ENCODE measurements around the gene AXIN2. TPM values are rescaled to one million over a fixed set of nuclear protein-coding genes. Genes with fewer than 3 reads are reported as not detected.

Gene AXIN2
- polyA plus RNA-seq, 3 donors from 2014 or later: 0.57 to 0.94 TPM; not detected in 1

DNA sequence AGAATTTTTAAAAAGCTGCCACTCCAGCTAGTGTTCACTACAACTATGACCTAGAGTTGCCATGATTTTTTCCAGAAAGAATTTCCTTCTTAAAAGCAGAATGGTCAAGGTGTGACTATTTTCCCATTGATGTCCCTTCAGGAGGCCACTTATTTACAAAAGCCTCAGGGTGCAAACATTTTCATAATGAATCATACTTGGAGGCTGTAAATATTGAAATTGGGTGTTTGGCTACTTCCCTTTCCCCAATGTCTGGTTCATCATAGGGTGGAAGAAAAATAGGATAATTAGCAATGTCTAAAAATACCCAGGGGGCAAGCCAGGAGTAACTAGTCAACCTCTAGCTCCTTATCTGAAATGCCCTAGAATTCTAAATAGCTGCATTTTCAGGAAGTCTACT is 18.8 kb downstream of the AXIN2 start:
- DNase-seq: no peak
- no peak overlapping the region for H3K4me3 Mint-ChIP-seq
- no peak overlapping the region for H3K27ac Mint-ChIP-seq
- H3K27me3 Mint-ChIP-seq (ENCODE audit: low read depth in 3 of 3): peaks cover 0 to 9% (median 3%) of the 10 kb centered on the region in 3 donors
- H3K9me3 Mint-ChIP-seq: no peaks in the 10 kb centered on the region
- H3K36me3 Mint-ChIP-seq: peaks cover 0 to 4% (median 0%) of the 10 kb centered on the region in 3 donors
- no peaks in the 10 kb centered on the region for H3K4me1 Mint-ChIP-seq

DNA sequence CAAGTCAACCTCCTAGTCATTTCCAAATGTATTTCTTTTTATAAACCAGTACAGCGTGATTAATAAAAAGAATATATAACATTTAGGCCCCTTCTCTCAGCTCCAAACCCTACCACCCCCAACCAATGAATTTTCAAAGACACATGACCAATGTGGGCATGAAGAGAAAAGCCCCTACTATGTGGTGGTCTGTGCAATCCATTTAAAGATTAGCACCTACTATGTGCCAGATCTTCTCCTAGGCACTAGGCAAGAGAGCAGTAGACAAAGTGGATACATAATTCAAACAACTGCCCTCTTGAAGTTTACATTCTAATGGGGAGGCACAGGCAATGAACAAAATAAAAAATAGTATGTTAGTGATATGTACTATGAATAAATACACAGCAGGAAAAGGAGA is 19.4 kb downstream of the AXIN2 start:
- peaks cover 0 to 4% (median 0%) of the 10 kb centered on the region in 3 donors for H3K36me3 Mint-ChIP-seq
- no peak overlapping the region for H3K4me3 Mint-ChIP-seq
- no peaks in the 10 kb centered on the region for H3K9me3 Mint-ChIP-seq
- no peak overlapping the region for H3K27ac Mint-ChIP-seq
- no peak for DNase-seq
- H3K4me1 Mint-ChIP-seq: no peaks in the 10 kb centered on the region
- peaks cover 0 to 9% (median 3%) of the 10 kb centered on the region in 3 donors for H3K27me3 Mint-ChIP-seq (ENCODE audit: low read depth in 3 of 3)

DNA sequence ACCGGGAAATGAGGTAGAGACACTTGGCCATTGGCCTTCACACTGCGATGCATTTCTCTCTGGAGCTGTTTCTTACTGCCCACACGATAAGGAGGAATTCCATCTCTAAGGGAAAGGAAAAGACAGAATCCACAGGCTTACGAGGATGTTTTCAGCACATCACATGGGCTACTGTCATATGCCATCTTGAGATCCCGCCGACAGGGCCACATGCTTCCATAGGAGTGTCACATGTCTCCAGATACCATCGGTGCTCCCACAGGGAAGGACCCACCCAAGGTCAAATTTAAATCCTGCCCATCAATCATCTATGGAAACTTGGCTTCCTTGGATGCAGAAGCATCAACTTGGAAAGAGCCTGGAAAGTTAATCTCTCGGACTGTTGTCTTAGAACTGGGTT is 20.0 kb downstream of the AXIN2 start:
- H3K9me3 Mint-ChIP-seq: no peaks in the 10 kb centered on the region
- DNase-seq: no peak
- H3K27ac Mint-ChIP-seq: no peak overlapping the region
- H3K27me3 Mint-ChIP-seq (ENCODE audit: low read depth in 3 of 3): peaks cover 0 to 9% (median 3%) of the 10 kb centered on the region in 3 donors
- no peaks in the 10 kb centered on the region for H3K4me1 Mint-ChIP-seq
- no peak overlapping the region for H3K4me3 Mint-ChIP-seq
- H3K36me3 Mint-ChIP-seq: peaks cover 0 to 4% (median 0%) of the 10 kb centered on the region in 3 donors

DNA sequence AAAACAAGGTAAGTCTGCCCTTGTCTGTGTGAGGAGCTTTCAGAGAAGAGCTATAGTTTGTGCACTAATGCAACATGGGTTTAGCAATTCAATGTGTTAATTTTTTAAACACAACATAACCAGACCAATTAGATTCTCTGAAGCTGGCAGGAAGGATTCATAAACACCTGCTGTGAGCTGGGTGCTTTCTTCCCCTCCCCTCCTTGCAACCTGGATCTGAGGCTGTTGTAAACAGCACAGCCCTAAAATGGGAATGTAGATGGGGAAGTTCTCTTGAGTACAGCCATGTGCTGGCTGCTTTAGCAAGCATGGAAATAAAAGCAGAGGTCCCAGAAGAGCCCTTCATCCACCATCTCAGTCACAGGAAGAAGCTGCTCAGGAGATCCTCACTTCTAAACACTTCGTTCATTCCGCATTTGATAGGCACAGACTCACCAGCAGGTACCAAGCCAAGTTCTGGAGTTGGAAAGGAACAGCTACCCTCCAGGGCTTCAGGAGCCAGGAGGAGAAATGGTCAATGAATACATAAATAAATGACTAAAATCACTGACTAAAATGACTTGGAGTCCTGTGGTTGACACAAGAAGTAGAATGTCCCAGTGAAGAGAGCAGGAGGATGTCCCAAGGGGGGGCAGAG is 21.7 kb downstream of the AXIN2 start:
- H3K27ac Mint-ChIP-seq: no peak overlapping the region
- H3K9me3 Mint-ChIP-seq: no peaks in the 10 kb centered on the region

DNA sequence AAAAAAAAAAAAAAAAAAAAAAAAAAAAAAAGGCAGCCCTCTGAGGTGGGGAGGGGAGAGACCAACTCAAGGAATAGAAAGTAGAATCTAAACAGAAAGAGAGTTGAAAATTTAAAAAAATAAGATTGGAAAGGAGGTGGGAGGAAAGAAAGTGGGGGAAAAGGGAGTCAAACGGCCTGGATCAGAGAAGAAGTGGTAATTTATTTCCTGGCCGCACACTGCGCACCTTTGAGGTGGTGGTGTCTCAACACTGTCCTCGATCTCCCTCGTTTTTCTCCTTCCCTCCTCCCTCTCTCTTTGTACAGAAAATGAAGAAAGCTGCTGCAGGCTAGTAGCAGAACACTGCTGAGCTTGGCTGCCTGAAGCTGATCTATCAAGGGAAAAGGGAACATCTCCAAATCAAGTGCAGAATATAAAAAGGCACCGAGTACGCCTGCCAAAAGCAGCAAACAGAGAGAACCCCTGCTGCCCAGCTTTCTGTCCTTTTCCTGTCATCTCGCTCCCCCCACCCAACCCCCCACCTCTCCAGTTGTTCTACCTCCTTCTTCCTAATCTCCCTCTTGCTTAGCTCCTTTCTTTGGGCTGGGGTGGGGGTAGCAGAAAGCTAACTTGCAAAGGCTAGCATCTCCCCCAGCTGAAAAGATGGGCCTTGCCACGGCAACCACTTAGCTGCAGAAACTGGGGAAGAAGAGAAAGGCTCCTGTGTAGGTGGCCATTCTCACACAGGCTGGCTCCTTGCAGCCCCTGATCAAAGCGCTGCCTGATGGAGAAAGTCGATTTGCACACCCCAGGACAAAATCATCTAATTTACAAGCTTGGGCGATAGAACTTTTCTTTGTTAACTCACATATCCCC is 22.5 kb downstream of the AXIN2 start:
- Mint-ChIP-seq H3K27me3 (ENCODE audit: low read depth in 3 of 3) (peaks cover 0 to 7% (median 3%) of the 10 kb centered on the region in 3 donors), H3K36me3 (no peaks in the 10 kb centered on the region), H3K27ac (no peak overlapping the region), H3K4me3 (no peak overlapping the region), H3K9me3 (no peaks in the 10 kb centered on the region), H3K4me1 (no peaks in the 10 kb centered on the region)
- DNase-seq: no peak

More for the DNA sequence above, 21.7 kb downstream of the AXIN2 start:
- Mint-ChIP-seq H3K36me3 (peaks cover 0 to 1% (median 0%) of the 10 kb centered on the region in 3 donors), H3K4me3 (no peak overlapping the region), H3K27me3 (ENCODE audit: low read depth in 3 of 3) (peaks cover 0 to 7% (median 3%) of the 10 kb centered on the region in 3 donors), H3K4me1 (no peaks in the 10 kb centered on the region)
- no peak for DNase-seq

DNA sequence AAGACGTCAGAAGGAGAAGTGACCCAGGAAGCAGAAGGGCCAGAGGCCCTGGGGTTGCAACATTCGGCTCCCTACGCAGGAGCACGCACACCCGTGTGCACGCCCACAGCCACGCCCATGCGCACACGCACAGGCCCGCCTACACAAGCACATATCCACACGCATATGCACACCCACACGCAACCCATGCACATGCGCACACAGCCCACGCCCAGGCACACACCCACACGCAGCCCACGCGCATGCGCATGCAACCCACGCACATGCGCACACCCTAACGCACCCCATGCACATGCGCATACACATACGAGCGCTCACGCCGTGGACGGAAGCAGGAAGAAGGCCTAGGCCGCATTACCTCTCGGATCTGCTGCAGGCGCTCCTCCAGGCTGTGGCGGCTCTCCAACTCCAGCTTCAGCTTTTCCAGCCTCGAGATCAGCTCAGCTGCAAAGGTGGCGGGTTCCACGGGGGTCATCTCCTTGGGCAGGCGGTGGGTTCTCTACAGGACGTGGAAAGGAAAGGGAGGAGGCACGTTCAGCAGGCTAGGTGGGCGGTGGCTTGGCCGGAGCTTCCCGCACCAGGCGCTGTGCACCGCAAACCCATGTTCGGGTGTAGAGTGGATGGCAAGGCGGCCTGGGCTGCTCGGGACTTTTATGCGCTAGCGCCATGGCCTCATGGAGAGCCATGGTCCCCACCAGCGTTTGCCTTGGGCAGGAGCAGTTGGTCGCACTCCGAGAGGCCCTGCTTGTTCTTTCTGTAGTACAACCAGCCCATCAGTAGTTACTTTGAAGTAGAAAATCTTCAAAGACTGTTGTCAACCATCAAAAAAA is 23.4 kb downstream of the AXIN2 start:
- peaks cover 0 to 6% (median 3%) of the 10 kb centered on the region in 3 donors for H3K27me3 Mint-ChIP-seq (ENCODE audit: low read depth in 3 of 3)
- H3K4me3 Mint-ChIP-seq: no peak overlapping the region
- DNase-seq: no peak
- H3K4me1 Mint-ChIP-seq: no peaks in the 10 kb centered on the region
- no peak overlapping the region for H3K27ac Mint-ChIP-seq
- no peaks in the 10 kb centered on the region for H3K9me3 Mint-ChIP-seq
- no peaks in the 10 kb centered on the region for H3K36me3 Mint-ChIP-seq

DNA sequence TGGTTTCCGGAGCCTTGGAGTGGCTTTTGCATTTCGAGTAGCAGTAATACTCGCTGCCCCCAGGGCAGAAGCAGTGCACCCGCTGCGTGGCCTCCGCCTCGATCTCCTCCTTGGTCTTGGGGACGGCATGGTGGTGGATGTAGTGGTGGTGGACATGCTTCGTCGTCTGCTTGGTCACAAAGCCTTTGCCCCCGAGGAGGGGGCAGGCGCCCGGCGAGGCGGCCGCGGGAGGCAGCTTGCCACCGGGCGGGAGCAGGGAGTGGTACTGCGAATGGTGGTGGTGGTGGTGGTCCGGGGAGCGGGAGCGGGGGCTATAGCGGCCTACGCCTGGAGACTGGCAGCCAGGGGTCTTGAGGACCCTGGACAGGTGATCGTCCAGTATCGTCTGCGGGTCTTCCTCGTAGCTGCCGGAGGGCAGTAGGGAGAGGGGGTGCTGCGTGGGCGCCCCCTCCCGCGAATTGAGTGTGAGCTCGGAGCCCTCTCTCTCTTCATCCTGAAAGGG is 24.1 kb downstream of the AXIN2 start:
- no peaks in the 10 kb centered on the region for H3K4me1 Mint-ChIP-seq
- no peaks in the 10 kb centered on the region for H3K9me3 Mint-ChIP-seq
- no peak overlapping the region for H3K4me3 Mint-ChIP-seq
- H3K27me3 Mint-ChIP-seq (ENCODE audit: low read depth in 3 of 3): peaks cover 0 to 4% (median 0%) of the 10 kb centered on the region in 3 donors
- no peak for DNase-seq
- H3K27ac Mint-ChIP-seq: no peak overlapping the region
- H3K36me3 Mint-ChIP-seq: no peaks in the 10 kb centered on the region

DNA sequence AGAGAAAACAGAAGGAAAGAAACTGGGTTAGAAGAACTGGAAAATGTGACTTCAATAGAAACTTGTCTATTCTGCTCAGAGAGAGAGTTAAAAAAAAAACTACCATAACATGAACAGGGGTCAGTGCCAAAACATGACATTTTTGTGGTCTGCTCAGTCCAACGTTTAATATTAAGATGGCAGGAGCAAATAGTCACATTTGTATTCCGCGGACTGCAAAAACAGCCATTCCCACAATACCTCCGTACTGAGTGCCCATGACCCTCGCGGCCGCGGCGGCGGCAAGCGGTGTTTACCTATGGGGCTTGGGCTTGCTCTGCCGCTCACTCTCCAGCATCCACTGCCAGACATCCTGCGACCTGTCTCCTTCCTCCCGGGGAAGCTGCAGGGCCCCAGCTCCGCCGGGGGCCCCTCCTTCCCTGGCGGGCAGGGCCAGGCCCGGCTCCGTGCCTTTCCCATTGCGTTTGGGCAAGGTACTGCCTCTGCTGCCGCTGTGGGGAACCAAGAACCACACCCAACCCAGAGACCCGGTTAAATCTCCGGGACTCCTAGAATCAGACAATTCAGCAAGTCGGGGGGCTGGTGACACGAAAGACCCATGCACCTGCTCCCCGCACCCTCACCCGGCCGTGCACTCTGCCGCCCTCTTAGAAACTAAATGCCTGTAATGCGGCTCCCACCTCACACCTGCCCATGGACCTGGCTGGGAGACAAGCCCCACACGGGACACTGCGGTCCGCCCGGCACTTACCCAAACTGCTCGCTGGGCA is 24.7 kb downstream of the AXIN2 start:
- Mint-ChIP-seq H3K36me3 (no peaks in the 10 kb centered on the region), H3K27ac (no peak overlapping the region), H3K9me3 (no peaks in the 10 kb centered on the region), H3K4me1 (no peaks in the 10 kb centered on the region), H3K4me3 (no peak overlapping the region), H3K27me3 (ENCODE audit: low read depth in 3 of 3) (peaks cover 0 to 4% (median 0%) of the 10 kb centered on the region in 3 donors)
- no peak for DNase-seq

DNA sequence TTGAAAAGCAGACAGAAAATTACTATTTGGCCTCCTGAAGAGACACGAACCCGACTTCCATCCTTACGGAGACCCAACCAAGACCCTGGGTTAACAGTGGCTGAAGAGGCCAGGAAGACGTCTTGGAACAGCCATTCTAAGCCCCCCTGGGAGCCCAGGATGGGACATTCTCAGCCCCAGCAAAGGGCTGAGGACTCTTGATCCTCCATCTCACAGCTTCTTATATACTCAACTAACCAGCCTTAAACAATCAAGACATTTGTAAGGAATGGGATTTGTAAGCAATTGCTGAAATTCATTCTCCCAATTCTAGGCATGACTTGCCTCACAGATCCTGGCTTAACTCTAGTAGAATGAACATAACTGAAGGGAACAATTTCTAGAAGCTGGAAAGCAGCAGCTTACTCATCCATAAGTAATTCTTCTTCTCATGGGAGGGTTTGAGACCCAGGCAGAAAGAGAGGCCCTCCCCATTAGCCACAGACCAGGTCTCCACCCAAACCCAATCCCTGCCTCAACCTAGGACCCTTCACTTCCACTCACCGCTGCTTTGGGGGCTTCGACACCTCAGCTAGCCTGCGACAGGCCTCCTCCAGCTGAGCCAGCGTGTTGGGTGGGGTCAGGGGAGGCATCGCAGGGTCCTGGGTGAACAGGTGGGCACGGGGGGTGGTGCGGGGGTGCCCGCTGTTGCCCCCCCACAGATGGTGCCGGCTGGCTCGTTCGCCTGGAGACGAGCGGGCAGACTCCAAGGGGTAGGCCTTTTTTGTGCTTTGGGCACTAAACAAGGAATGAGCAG is 25.5 kb downstream of the AXIN2 start:
- H3K27me3 Mint-ChIP-seq (ENCODE audit: low read depth in 3 of 3): peaks cover 0 to 4% (median 0%) of the 10 kb centered on the region in 3 donors
- no peaks in the 10 kb centered on the region for H3K4me1 Mint-ChIP-seq
- DNase-seq: no peak
- H3K27ac Mint-ChIP-seq: no peak overlapping the region
- H3K9me3 Mint-ChIP-seq: no peaks in the 10 kb centered on the region
- no peak overlapping the region for H3K4me3 Mint-ChIP-seq
- H3K36me3 Mint-ChIP-seq: no peaks in the 10 kb centered on the region

DNA sequence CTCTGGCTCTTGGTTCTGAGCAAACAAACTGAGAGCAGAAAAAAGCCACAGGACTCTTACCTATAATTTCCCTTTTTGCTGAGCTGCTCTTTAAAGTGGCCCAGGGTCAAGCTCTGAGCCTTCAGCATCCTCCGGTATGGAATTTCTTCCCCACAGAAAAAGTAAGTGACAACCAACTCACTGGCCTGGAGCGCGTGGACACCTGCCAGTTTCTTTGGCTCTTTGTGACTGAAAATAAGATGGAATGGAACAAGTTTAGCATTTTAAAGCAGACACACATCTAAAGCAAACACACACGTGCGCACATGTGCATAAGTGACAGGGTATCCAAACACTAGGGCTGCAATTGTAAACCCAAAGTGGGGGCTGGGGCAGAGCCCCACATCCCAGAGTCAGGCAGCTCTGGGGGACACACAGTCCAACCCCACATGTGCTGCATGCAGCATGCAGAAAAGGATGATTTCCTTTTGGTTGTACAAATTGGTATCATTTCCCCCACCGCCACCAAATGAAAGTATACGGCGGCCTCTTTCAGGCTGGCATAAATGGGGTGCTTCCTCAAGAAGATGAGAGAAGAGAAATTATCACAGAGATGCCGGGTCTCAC is 27.5 kb downstream of the AXIN2 start:
- Mint-ChIP-seq H3K4me3 (no peak overlapping the region), H3K9me3 (no peaks in the 10 kb centered on the region), H3K27ac (no peak overlapping the region)

DNA sequence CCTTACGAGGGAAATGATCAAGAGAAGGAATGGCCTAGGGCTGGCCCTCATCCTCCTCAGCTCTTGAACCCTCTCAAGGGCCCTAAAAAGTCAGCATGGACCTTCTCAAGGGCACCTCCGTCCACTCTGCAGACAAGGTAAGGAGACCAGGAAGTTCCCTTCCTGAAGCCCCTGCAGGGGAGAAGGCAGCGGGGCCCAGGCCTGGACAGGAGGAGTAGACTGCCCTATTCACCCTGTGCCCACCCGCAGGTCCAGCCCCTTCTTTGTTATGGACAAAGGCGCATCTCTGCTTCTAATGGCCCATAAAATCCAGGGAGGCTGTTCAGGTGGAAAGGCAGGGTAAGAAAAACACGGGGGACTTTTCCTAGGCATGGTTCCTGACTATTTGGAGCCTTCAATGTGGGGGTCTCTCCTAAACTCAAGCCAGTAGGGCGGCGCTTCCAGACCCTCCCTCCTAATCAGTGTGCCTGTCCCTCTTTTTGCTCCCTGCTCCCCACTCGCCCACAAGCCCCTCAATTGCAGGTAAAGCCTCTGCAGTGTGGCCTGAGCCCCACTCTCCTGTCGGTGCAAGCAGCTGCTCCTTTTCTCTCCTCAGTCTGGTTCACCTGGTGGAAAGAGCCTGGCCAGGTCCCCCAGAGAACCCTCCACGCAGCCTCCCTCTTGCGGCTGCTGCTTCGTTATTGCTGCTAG is 28.2 kb downstream of the AXIN2 start:
- Mint-ChIP-seq H3K9me3 (no peaks in the 10 kb centered on the region), H3K36me3 (peaks cover 0 to 3% (median 0%) of the 10 kb centered on the region in 3 donors), H3K4me3 (no peak overlapping the region), H3K27ac (no peak overlapping the region), H3K27me3 (ENCODE audit: low read depth in 3 of 3) (no peaks in the 10 kb centered on the region), H3K4me1 (no peaks in the 10 kb centered on the region)
- no peak for DNase-seq

More for the DNA sequence above, 27.5 kb downstream of the AXIN2 start:
- no peak for DNase-seq
- Mint-ChIP-seq H3K4me1 (no peaks in the 10 kb centered on the region), H3K27me3 (ENCODE audit: low read depth in 3 of 3) (no peaks in the 10 kb centered on the region), H3K36me3 (peaks cover 0 to 3% (median 0%) of the 10 kb centered on the region in 3 donors)
